ENCODE data around the gene PPP1R2. TPM values are rescaled to one million over a fixed set of nuclear protein-coding genes. Genes with fewer than 3 reads are reported as not detected.
A peak's percentile ranks its signal among the peaks of the same experiment; 100 is the strongest.

The PPP1R2 gene
- total RNA-seq, 1 donor from 2014 or later, result 53.6 TPM

DNA sequence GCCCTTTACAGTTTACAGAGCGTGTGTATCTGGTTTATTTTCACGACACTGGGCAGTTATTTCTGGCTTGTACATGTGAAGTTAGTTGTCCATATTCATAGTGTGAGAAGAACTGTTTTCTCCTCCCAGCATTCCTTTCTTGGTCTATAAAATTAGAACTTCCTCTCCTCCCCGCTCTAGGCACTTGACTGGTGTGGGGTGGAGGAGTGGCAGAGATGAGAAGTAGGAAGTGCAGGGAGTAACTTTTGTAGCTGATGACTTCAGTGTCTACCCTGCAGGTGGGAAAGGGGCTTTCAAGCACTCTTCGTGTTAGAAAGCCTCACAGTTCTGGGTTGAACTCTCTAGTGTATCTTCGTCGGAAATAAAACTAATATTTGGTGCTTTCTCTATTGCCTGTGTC is 27.2 kb upstream of the PPP1R2 start:
- intact Hi-C loops (cut with DNase I), result no loop called here
- no peak for DNase-seq (ENCODE audit: low spot score)

DNA sequence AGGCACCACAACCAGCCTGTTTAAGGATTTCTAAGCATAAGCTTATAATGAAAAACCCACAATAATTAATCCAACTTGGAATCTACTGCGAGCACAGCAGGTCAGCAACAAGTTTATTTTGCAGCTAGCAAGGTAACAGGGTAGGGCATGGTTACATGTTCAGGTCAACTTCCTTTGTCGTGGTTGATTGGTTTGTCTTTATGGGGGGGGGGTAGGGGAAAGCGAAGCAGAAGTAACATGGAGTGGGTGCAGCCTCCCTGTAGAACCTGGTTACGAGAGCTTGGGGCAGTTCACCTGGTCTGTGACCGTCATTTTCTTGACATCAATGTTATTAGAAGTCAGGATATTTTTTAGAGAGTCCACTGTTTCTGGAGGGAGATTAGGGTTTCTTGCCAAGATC is 25.5 kb upstream of the PPP1R2 start:
- DNase-seq (ENCODE audit: low spot score), result no peak
- intact Hi-C loops (cut with DNase I), result loop anchor here (10.0 kb wide), 1 partner anchor 286 kb away; no protein-coding TSS in a partner anchor

DNA sequence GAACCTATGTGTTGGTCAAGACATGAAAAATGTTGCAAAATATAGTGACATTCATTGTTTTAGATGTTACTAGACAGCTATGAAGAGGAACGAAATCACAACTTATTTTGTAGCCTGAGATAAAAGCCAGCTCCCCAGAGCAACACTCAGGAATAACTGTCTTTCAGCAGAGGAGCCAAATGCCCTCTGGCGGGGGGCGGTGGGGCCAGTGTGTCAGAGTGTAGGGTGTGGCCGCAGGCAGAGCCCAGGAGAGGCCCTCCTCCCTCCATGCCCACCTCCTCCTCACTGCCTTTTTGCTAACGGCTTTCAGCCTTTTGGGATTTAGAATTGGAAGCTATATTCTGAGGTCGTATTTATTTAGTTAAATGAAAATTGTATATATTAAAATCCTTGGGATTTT is 23.7 kb upstream of the PPP1R2 start:
- intact Hi-C loops (cut with DNase I), result loop anchor here (10.0 kb wide), 1 partner anchor 288 kb away; no protein-coding TSS in a partner anchor
- DNase-seq (ENCODE audit: low spot score), result no peak

DNA sequence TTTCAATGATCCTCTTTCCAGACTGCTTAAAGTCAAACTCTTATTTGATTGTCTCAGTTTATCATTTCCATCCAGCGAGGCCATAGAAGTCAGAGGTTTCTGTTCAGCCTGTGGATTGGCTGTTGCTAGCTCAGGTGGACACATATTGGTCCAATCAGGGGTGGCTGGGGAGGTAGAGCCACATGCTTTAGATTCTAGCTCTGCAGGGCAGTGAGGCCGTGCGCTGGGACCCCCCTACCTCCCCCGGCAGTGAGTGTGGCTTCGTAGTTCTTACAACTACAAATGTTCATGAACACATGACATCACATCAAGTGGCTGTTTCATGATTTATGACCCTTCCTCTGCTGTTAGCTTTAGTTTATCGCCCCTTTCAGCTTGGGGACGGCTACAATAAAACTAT is 22.6 kb upstream of the PPP1R2 start:
- intact Hi-C loops (cut with DNase I), result loop anchor here (10.0 kb wide), 1 partner anchor 289 kb away; no protein-coding TSS in a partner anchor
- DNase-seq (ENCODE audit: low spot score), result no peak

DNA sequence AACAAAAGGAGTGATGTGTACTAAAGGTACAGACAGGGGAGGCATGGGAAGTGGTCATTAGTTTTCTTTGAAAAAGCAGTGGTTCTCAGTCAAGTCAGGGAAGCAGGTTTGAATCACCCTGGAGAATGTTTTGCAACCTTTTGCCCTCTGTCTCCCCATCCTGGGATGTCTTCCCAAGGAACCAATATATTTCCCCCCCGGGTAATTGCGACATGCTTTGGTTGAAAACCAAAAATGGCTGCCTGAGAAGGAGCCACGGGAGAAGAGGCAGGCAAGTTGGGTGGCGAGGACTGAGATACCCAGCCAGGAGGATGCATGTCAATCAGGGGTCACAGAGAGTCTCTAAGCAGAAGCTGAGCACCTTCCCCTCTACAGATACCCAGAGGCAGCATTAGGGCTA is 20.2 kb upstream of the PPP1R2 start:
- no peak for DNase-seq (ENCODE audit: low spot score)
- intact Hi-C loops (cut with DNase I), result loop anchor here (10.0 kb wide), 1 partner anchor 291 kb away; no protein-coding TSS in a partner anchor

GRCh38 chr3:195559723-195560409 is 16.7 kb upstream of the PPP1R2 start:
- intact Hi-C loops (cut with DNase I), result loop anchor here (10.0 kb wide), 1 partner anchor 295 kb away; no protein-coding TSS in a partner anchor
- DNase-seq (ENCODE audit: low spot score), result no peak

DNA sequence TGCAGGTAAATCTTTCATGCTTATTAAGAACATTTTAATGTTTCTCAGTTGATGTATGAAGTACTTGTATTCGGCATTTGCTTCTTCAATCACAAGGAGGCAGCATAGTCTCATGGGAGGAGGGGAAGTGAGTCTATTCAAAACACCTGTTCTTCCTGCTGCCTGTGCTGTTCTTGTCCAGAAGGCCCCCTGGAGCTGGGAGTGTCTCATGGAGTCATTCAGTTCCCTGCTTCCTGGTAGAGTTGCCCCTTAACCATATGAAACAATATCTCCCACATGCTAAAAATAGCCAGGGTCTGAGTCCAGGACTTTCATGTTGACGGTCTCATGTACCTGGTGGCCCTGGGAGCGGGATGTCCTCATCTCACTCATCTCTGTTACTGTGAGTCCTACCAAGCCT is 15.5 kb upstream of the PPP1R2 start:
- intact Hi-C loops (cut with DNase I), result no loop called here
- no peak for DNase-seq (ENCODE audit: low spot score)

DNA sequence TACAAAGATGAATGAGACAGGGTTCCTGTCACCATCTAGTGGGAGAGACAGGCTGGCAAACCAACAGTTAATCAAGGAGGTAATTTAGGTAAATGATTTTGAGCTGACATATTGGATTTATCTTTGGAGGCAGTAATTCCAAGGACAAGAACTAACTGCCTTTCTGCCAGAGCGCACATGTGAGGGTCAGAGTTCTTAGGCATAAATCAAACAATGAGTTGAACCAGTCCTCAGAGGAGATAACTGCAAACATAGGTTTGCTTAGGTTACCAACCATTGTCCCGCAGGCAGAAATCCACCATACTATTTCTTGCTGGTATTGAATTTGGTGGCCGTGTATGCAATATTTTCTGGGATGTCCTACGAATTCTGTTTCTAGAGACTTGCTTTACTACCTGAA is 14.2 kb upstream of the PPP1R2 start:
- intact Hi-C loops (cut with DNase I), result no loop called here
- no peak for DNase-seq (ENCODE audit: low spot score)

DNA sequence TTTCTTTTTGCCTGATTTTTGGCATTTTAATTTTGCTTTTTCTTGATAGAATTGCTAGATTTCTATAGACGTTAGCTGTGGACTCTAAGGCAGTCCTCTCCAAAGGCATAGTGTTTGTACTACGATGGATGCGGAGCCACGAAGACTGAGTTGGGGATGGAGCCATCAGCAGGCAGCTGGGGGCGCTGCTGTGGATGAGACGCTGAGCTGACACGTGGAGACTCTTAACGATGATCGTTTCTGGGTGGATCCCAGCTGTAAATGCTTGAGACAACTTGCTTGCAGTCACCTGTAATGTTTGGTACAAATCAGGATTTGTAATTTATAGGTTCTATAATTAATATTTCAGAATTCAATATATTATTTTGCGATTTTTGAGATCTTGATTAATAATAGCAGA is 13.3 kb upstream of the PPP1R2 start:
- DNase-seq (ENCODE audit: low spot score), result no peak
- intact Hi-C loops (cut with DNase I), result no loop called here

DNA sequence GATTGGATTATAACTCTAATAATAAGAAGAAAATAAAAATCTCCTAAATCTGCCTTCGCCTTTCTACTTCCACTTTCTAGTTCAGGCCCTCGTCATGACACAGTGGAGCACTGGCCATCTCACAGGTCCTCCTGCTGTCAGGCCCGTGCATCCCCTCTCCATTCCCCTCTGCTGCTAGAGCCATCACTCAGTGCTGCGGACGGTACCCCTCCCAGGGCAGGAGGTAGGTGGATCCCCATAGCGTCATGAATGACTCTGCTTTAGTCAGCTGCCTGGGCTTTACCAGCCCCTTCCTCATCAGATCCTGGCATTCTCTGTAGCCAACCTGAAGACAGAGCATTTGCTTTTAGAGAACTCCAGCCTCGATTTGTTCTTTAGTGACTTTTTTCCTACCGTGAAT is 12.0 kb upstream of the PPP1R2 start:
- intact Hi-C loops (cut with DNase I), result no loop called here
- no peak for DNase-seq (ENCODE audit: low spot score)

DNA sequence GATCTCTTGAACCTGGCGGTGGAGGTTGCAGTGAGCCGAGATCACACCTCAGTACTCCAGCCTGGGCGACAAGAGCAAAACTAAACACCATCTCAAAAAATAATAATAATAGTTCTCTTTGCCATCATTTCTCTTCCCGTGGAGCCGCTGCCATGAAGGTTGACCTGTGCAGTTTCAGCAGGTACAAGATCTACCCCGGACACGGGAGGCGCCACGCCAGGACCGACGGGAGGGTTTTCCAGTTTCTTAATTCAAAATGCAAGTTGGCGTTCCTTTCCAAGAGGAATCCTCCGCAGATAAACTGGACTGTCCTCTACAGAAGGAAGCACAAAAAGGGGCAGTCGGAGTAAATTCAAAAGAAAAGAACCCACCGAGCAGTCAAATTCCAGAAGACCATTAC is 11.3 kb upstream of the PPP1R2 start:
- intact Hi-C loops (cut with DNase I), result no loop called here
- DNase-seq (ENCODE audit: low spot score), result no peak

GRCh38 chr3:195553268-195553667 is 10.1 kb upstream of the PPP1R2 start:
- intact Hi-C loops (cut with DNase I), result no loop called here

DNA sequence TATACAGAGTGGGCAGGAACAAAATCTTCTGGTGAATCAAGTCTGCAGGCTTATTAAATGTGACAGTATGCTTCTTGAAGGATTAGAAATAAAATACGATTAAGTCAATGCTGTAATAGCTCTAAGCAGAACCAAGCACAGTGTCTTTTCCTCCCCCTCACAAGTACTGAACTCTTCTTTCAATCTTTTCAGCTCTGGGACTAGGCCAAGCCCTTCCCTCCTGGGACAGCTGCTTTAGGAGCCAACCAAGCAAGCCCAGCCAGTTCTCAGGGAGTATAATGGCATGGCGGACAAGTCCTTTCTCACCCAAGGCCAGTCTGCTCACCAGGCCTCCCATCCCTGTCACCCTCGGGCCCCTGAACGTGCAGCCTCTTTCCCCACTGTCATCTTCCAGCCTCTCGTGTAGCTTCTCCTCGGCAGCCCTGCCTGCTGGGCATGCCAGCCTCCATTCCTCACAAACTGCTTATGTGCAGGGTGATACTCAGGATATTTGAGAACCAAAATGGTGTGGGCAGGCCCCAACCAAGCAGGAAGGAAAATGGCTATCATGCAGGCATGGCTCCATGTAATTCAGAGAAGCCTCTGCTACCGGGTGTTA is 8.4 kb upstream of the PPP1R2 start:
- intact Hi-C loops (cut with DNase I), result no loop called here
- DNase-seq (ENCODE audit: low spot score), result no peak

More at GRCh38 chr3:195553268-195553667, 10.1 kb upstream of the PPP1R2 start:
- no peak for DNase-seq (ENCODE audit: low spot score)

- DNase-seq (ENCODE audit: low spot score), result no peak
- intact Hi-C loops (cut with DNase I), result no loop called here
These were observed 7.6 kb upstream of the PPP1R2 start for GRCh38 chr3:195550723-195551122.

DNA sequence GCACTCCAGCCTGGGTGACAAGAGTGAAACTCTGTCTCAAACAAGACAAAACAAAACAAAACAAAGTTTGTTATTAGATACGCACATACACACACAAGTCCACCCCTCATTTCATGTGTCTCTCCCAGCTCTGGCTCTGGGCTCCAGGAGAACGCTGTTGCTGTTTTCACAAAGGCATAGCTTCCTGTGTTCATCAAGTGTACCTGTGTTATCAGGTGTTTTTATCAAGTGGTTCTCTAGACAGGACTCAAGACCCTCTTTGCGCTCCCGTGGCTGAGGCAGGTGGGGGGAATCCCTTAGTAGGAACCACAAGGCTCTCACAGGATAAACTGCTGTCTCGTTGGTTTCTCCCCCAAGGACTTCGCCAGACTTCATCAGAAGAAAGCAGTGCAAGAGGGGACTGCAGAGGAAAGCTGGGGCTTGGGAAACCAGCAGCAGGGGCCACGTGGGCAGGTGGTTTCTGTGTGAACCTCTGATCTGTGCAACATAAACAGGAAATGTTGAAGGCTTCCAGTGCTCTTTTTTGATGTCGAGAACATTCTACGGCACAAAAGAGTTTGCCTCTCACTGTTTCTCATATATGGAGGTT is 6.9 kb upstream of the PPP1R2 start:
- DNase-seq (ENCODE audit: low spot score), result no peak
- intact Hi-C loops (cut with DNase I), result no loop called here

GRCh38 chr3:195548987-195549386 is 5.9 kb upstream of the PPP1R2 start:
- DNase-seq (ENCODE audit: low spot score), result no peak
- intact Hi-C loops (cut with DNase I), result no loop called here

DNA sequence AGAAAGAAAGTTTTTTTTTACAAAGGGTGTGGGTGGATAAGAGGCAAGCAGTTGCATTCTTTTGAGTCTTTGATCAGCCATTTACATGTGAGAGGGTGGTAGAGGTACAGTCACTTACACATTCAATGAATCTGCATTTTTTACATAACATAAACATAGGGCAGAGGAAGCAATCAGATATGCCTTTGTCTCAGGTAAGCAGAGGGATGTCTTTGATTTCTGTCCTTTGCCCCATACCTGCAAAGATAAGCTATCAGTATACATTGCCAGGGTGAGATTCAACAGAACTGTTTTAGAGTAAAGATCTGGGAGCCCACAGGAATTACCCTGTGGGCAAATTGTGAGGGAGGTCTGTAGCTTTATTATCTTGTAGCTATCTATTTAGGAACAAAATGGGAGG is 5.4 kb upstream of the PPP1R2 start:
- intact Hi-C loops (cut with DNase I), result no loop called here
- DNase-seq (ENCODE audit: low spot score), result no peak

GRCh38 chr3:195548006-195548405 is 4.9 kb upstream of the PPP1R2 start:
- DNase-seq (ENCODE audit: low spot score), result no peak
- intact Hi-C loops (cut with DNase I), result no loop called here

- intact Hi-C loops (cut with DNase I), result no loop called here
- no peak for DNase-seq (ENCODE audit: low spot score)
These were observed 3.0 kb upstream of the PPP1R2 start for GRCh38 chr3:195546130-195546560.

- intact Hi-C loops (cut with DNase I), result no loop called here
These were observed 1.5 kb upstream of the PPP1R2 start for GRCh38 chr3:195544634-195545033.

DNA sequence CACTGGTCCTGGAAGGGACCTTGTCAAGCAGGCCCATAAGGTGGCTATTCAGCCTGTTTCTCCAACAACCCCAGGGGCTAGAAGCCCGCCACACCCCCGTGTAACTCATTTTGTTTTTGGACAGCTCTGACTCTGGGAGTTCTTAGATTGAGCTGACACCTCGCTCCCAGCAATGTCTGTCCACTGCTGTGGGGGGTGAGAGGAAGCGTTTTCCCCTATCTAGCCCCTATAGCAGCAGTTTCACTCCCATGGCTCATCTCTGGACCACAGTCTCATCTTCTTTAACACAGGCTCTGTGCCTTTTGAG is 1.1 kb upstream of the PPP1R2 start:
- intact Hi-C loops (cut with DNase I), result no loop called here
- DNase-seq (ENCODE audit: low spot score), result no peak

More at GRCh38 chr3:195544634-195545033, 1.5 kb upstream of the PPP1R2 start:
- DNase-seq (ENCODE audit: low spot score), result peak; percentile 77
